C4-2B (cell line): ENCODE data around the gene OR5H2.

ENCODE experiments used
- H3K27ac ChIP-seq: fragments of 450-650 bp; 2 replicates; pipeline ENCODE4 v1.5.1; 2017
- ZFX ChIP-seq: fragments of 450-650 bp; IDR thresholded peaks from 2 replicates; pipeline ENCODE4 v1.6.1; 2017
- TF ChIP-seq, protein P1 (sequence below): fragments of 450-650 bp; conservative IDR thresholded peaks from 2 replicates; pipeline ENCODE4 v1.5.1; 2017; ENCODE audit warnings: mild to moderate bottlenecking

OR5H2 gene

DNA sequence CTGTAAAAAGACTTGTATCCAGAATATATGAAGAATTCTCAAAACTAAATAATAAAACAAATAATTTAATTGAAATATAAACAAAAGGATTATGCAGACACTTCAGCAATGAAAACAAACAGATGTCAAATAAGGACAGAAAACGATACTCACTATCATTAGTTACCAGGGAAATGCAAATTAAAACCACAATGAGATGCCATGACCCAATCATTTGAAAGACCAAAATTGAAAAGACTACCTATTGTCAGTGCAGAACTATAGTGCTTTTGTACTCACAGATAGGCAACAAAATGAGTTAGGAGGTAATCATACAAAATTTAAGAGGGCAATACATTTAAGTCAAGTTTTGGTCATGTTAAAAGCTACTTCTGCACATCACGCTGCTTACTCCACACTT lies 39.8 kb downstream of the OR5H2 start:
- no peak overlapping the region for H3K27ac ChIP-seq
- TF ChIP-seq ZFX = no peak
- TF ChIP-seq, protein P1, sequence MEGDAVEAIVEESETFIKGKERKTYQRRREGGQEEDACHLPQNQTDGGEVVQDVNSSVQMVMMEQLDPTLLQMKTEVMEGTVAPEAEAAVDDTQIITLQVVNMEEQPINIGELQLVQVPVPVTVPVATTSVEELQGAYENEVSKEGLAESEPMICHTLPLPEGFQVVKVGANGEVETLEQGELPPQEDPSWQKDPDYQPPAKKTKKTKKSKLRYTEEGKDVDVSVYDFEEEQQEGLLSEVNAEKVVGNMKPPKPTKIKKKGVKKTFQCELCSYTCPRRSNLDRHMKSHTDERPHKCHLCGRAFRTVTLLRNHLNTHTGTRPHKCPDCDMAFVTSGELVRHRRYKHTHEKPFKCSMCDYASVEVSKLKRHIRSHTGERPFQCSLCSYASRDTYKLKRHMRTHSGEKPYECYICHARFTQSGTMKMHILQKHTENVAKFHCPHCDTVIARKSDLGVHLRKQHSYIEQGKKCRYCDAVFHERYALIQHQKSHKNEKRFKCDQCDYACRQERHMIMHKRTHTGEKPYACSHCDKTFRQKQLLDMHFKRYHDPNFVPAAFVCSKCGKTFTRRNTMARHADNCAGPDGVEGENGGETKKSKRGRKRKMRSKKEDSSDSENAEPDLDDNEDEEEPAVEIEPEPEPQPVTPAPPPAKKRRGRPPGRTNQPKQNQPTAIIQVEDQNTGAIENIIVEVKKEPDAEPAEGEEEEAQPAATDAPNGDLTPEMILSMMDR = no peak

DNA sequence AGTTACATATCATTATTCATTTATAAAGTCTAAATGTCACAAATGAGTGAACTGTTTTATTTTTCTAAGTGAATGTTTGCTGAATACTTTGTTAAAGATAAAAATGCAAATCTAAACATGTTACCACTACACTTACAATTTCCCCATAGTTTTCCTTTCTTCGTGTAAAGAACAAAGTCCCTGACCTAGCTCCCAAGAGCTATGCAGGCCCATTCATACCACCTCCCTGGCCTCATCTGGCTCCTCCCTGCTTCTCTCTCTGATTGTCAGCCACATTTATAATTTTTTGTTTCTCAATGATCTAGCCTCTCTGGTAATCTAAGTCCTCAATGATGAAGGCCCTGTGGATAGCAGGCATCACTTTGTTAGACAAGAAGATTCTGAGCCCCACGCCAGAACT lies 40.4 kb downstream of the OR5H2 start:
- TF ChIP-seq, protein P1 = no peak
- no peak for TF ChIP-seq ZFX
- no peak overlapping the region for H3K27ac ChIP-seq

DNA sequence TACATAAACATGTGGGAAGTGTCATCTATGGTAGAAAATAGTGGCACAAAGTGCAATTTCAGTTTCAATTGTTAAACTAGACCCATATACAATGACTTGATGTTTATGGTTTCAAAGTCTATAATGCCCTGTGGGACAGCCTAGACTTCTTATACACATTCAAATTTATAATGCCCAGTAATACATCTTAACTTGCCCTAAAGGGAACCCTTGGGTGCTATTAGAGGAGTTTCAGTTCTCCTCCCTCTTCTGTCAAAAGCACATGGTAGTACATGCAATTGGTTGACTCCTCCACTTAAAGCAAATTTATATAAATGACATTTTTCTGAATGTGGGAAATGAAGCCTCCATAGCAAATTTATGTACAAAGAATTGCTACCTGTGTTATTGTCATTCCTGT lies 41.1 kb downstream of the OR5H2 start:
- TF ChIP-seq, protein P1 = no peak
- TF ChIP-seq ZFX = no peak
- no peak overlapping the region for H3K27ac ChIP-seq

DNA sequence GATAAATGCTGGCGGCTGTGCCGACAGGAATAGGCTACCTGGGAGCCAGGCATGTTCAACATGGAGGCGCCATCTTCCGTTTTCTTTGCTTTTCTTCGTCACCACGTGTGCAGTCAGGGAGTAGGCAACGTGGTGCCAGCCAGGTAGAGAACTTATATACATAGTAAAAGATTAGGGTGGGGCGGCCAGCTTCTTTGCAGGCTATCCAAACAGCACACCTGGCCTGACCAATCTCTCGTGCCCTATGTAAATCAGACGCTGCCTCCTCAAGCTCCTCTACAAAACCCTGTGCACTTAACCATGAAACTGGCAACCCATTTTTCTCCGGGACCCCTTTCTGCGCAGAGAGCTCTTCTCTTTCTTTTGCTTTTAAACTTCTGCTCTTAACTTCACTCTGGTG lies 42.8 kb downstream of the OR5H2 start:
- H3K27ac ChIP-seq = peak overlapping the region; percentile 62
- TF ChIP-seq ZFX = no peak
- TF ChIP-seq, protein P1 = no peak

DNA sequence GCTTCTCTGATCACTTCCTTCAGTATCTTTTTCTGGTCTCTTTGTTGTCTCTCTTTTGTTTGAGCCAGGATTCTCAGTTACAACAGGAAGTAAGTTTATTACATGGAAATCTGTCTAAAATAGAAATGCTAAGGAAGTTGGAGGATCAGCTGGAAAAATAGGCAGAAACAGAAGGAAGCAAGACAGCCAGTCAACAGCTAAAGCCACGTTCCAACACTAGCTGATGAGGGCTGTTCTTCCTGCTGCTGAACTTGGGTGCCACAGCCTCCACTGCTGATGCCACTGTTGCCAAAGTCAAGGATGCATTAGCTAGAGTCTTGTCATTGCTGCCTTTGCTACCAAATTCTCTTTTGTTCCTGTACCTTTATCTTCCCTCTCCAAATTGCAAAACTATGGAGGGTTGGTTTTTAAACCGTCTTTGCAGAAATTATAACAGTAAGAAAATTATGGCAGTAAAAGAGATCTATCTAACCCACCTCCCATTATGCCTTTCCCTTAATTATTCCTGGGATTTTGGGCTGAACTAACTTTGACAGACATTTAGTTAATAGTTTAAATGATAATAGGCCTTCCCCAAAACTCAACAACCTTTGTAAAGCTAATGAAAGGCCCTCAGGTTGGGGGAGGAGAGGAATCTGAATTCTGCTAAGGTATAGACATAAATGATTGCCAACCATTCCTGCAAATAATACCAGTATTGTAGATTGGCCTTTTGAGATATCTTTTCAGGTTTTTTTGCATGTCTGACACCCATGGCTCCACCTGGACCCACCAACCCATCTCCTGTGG lies 44.0 kb downstream of the OR5H2 start:
- no peak overlapping the region for H3K27ac ChIP-seq
- TF ChIP-seq, protein P1 = no peak
- no peak for TF ChIP-seq ZFX

DNA sequence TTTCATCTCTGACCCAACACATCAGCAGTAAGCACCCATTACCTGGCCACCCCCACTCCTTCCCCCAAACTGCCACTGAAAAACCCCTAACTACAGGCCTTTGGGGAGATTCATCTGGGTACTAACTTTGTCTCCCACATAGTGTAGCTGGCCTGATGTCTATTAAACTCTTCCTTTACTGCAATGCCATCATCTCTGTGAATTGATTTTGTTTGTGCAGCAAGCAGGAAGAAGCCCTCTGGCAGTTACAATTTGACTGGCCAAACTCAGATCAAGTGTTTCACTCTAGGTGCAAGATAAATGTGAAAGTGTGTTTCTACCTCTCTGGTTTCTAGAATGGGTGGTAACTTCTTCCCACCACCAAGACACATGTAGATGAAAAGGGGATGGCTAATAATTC lies 44.6 kb downstream of the OR5H2 start:
- TF ChIP-seq ZFX = no peak
- TF ChIP-seq, protein P1 = no peak
- no peak overlapping the region for H3K27ac ChIP-seq

DNA sequence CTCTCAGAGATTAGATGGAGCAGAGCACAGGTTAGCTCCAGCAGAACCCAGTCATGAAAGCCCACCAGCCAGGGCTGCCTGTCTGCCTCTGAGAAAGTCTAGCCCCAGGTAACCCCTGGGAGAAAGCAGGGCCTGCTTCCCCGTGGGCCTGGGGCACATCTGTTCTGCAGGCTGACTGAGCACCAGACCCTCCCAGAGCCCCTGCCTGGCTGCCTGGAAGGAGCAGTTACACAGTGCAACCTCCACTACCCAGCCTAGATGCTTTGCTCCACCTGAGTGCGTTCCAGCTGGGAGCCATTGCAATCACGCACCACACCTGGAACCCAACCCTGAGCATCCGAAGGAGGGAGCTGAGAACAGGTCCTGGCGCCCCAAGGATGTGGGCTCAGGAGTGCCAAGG lies 46.6 kb downstream of the OR5H2 start:
- no peak overlapping the region for H3K27ac ChIP-seq
- TF ChIP-seq ZFX = no peak
- TF ChIP-seq, protein P1 = no peak
